ENCODE data around the gene ERLEC1.

Gene ERLEC1

DNA sequence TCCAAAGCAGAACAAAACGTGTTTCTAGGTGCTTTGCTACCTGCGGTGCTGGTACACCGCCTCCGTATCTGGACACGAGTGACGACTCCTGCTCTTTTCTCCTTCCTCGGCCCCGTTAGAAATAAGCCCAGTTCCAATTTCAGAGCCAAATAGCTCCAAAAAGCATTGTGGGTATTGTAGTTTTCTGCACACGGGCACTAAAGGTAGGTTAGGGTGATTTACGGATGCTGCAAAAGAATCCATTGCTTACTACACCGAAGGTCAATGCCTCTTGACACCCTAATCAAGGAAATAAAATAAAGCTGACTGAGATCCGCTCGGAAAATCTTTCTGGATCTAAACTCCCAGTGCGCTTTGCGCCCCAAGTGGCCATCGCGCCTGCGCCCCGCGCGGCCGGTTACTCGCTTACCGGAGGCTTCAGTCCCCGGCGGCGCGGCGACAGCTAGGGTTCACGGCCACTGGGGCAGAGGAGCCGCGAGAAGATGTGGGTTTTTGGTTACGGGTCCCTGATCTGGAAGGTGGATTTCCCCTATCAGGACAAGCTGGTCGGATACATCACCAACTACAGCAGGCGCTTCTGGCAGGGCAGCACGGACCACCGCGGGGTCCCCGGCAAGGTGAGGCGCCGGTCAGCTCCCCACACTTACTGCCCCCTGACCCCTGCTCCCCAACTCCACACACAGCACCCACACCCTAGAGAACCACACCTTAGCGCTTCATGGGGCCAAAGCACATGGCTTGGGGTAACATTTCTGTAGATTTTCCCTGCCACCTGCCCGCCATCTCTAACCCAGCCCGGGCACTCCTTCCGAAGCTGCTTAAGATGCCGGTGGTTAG lies 19.2 kb upstream of the ERLEC1 start, which contains the start of gene CHAC2:
Gene CHAC2 (plus strand): TSS at position 400 of the 837 bp plus-strand sequence. CDS start 83 bp downstream, at position 483.
- peaks cover 30% of the 10 kb centered on the region for H3K4me1 ChIP-seq (ENCODE audit: insufficient read depth, low read length, severe bottlenecking)
- no peaks in the 10 kb centered on the region for H3K9me3 ChIP-seq (ENCODE audit: low read length)
- H3K4me3 ChIP-seq (ENCODE audit: low read depth, low read length, poor library complexity, severe bottlenecking): peak within 1 kb of the TSS; percentile 91
- peak within 1 kb of the TSS; percentile 76 for H3K4me2 ChIP-seq (ENCODE audit: low read length)
- H3K9ac ChIP-seq (ENCODE audit: low read length): peak within 1 kb of the TSS; percentile 98
- no peaks in the 10 kb centered on the region for H3K27me3 ChIP-seq (ENCODE audit: insufficient read depth, low read length)
- peak within 1 kb of the TSS; percentile 91 for H3K27ac ChIP-seq (ENCODE audit: low read depth, low read length, poor library complexity, severe bottlenecking)
- TF ChIP-seq, protein P1, sequence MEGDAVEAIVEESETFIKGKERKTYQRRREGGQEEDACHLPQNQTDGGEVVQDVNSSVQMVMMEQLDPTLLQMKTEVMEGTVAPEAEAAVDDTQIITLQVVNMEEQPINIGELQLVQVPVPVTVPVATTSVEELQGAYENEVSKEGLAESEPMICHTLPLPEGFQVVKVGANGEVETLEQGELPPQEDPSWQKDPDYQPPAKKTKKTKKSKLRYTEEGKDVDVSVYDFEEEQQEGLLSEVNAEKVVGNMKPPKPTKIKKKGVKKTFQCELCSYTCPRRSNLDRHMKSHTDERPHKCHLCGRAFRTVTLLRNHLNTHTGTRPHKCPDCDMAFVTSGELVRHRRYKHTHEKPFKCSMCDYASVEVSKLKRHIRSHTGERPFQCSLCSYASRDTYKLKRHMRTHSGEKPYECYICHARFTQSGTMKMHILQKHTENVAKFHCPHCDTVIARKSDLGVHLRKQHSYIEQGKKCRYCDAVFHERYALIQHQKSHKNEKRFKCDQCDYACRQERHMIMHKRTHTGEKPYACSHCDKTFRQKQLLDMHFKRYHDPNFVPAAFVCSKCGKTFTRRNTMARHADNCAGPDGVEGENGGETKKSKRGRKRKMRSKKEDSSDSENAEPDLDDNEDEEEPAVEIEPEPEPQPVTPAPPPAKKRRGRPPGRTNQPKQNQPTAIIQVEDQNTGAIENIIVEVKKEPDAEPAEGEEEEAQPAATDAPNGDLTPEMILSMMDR (IDR thresholded peaks at IDR 0.05; ENCODE audit: low read length): no peak
- TF ChIP-seq EZH2 (IDR thresholded peaks at IDR 0.05; ENCODE audit: borderline replicate concordance, low read length): no peak
- H4K20me1 ChIP-seq (ENCODE audit: insufficient read depth, low read length): no peaks in the 10 kb centered on the region
- H3K79me2 ChIP-seq (ENCODE audit: insufficient read depth, low read length): peaks cover 29% of the 10 kb centered on the region
- H3K36me3 ChIP-seq (ENCODE audit: insufficient read depth, low read length): peaks cover 46% of the 10 kb centered on the region
- no peaks in the 10 kb centered on the region for H3K9me2 ChIP-seq (ENCODE audit: low read depth, low read length)
- H3F3A ChIP-seq (ENCODE audit: insufficient read depth, low read length): no peaks in the 10 kb centered on the region
- peak within 1 kb of the TSS; percentile 25; the same call in 1 of the 2 replicates for H2AFZ ChIP-seq (ENCODE audit: low read length)

DNA sequence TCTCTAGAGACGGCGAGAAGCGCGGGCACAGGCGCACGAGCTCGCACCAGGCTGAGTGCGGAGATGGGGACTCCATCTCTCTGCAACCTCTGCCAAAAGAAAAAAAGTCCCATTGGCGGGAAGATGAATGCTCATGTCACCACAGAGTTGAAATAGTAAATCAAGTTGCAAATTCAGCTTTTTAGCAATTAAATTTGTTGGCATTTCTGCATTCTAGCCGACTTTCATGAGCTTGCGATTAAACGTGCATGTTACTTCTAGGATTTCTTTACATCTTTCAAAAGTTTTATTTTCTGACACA lies 18.7 kb upstream of the ERLEC1 start:
- Histone ChIP-seq H3K27me3 (ENCODE audit: insufficient read depth, low read length) (no peaks in the 10 kb centered on the region), H3K79me2 (ENCODE audit: insufficient read depth, low read length) (peaks cover 34% of the 10 kb centered on the region), H4K20me1 (ENCODE audit: insufficient read depth, low read length) (no peaks in the 10 kb centered on the region), H3K9ac (ENCODE audit: low read length) (peak overlapping the region; percentile 98), H3K4me1 (ENCODE audit: insufficient read depth, low read length, severe bottlenecking) (peaks cover 30% of the 10 kb centered on the region), H3F3A (ENCODE audit: insufficient read depth, low read length) (no peaks in the 10 kb centered on the region), H3K9me2 (ENCODE audit: low read depth, low read length) (no peaks in the 10 kb centered on the region), H3K27ac (ENCODE audit: low read depth, low read length, poor library complexity, severe bottlenecking) (peak overlapping the region; percentile 91), H3K4me2 (ENCODE audit: low read length) (peak overlapping the region; percentile 76), H2AFZ (ENCODE audit: low read length) (no peak overlapping the region), H3K36me3 (ENCODE audit: insufficient read depth, low read length) (peaks cover 44% of the 10 kb centered on the region), H3K9me3 (ENCODE audit: low read length) (no peaks in the 10 kb centered on the region), H3K4me3 (ENCODE audit: low read depth, low read length, poor library complexity, severe bottlenecking) (peak overlapping the region; percentile 91)
- TF ChIP-seq, protein P1 (IDR thresholded peaks at IDR 0.05; ENCODE audit: low read length): no peak
- TF ChIP-seq EZH2 (IDR thresholded peaks at IDR 0.05; ENCODE audit: borderline replicate concordance, low read length): no peak

DNA sequence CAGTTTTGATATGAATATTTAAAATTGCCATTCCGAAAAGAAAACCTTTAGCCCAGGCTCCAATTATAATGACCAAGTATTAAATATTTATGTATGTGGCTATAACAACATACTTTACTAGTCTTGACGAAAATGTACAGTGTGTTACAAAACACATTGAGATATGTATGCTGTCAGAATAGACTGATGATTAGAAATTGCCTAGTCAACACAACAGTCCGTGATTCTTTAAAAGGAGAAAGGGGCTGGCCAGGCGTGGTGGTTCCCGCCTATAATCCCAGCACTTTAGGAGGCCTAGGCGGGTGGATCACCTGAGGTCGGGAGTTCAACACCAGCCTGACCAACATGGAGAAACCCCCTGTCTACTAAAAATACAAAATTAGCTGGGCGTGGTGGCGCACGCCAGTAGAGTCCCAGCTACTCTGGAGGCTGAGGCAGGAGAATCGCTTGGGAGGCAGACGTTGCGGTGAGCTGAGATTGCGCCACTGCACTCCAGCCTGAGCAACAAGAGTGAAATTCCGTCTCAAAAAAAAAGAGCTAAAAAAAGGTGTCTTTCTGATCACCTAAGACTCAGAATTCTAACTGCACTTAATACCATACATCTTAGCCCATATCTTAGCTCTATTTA lies 17.4 kb upstream of the ERLEC1 start:
- Histone ChIP-seq H3K9me2 (ENCODE audit: low read depth, low read length) (no peaks in the 10 kb centered on the region), H3K9me3 (ENCODE audit: low read length) (no peaks in the 10 kb centered on the region), H3K4me3 (ENCODE audit: low read depth, low read length, poor library complexity, severe bottlenecking) (peak overlapping the region; percentile 91), H4K20me1 (ENCODE audit: insufficient read depth, low read length) (no peaks in the 10 kb centered on the region), H3K36me3 (ENCODE audit: insufficient read depth, low read length) (peaks cover 42% of the 10 kb centered on the region), H3K27ac (ENCODE audit: low read depth, low read length, poor library complexity, severe bottlenecking) (peak overlapping the region; percentile 91), H3K79me2 (ENCODE audit: insufficient read depth, low read length) (peaks cover 43% of the 10 kb centered on the region), H3K27me3 (ENCODE audit: insufficient read depth, low read length) (no peaks in the 10 kb centered on the region), H2AFZ (ENCODE audit: low read length) (no peak overlapping the region), H3K9ac (ENCODE audit: low read length) (peak overlapping the region; percentile 98; the same call in 1 of the 2 replicates), H3F3A (ENCODE audit: insufficient read depth, low read length) (peaks cover 4% of the 10 kb centered on the region; the same call in 1 of the 2 replicates), H3K4me1 (ENCODE audit: insufficient read depth, low read length, severe bottlenecking) (peaks cover 30% of the 10 kb centered on the region), H3K4me2 (ENCODE audit: low read length) (peak overlapping the region; percentile 76)
- TF ChIP-seq, protein P1 (IDR thresholded peaks at IDR 0.05; ENCODE audit: low read length): no peak

All from OCI-LY1 (cell line).